WERI-Rb-1 (cell line): ENCODE measurements around the gene TTLL3.

Experiments
- DNase-seq: peaks from one replicate; pipeline ENCODE4 v3.0.0-alpha.2; 2020
- H3K27ac ChIP-seq: fragments of 250-450 bp; sonication (Bioruptor Pico); 2 replicates; pipeline ENCODE4 v1.5.1; 2020; ENCODE audit warnings: mild to moderate bottlenecking, moderate library complexity
- H3K27me3 ChIP-seq: fragments of 250-450 bp; sonication (Bioruptor Pico); 2 replicates; pipeline ENCODE4 v1.5.1; 2021; ENCODE audit warnings: mild to moderate bottlenecking, low read depth, moderate library complexity; ENCODE audit not compliant: insufficient read depth, severe bottlenecking
- H3K36me3 ChIP-seq: fragments of 250-450 bp; sonication (Bioruptor Pico); 2 replicates; pipeline ENCODE4 v1.5.1; 2020; ENCODE audit warnings: mild to moderate bottlenecking, moderate library complexity
- H3K4me3 ChIP-seq: 2 replicates; pipeline ENCODE4 v1.5.1; 2011; ENCODE audit warnings: low read depth, mild to moderate bottlenecking, control low read depth, low read length
- H3K9me3 ChIP-seq: fragments of 250-450 bp; sonication (Bioruptor Pico); 2 replicates; pipeline ENCODE4 v1.5.1; 2021; ENCODE audit warnings: mild to moderate bottlenecking, moderate library complexity; ENCODE audit not compliant: severe bottlenecking
- TF ChIP-seq, protein P1 (sequence below): IDR thresholded peaks from 2 replicates; pipeline ENCODE4 v1.5.1; 2011; ENCODE audit warnings: low read depth, mild to moderate bottlenecking, control low read depth, inconsistent platforms, low read length

TTLL3 gene

DNA sequence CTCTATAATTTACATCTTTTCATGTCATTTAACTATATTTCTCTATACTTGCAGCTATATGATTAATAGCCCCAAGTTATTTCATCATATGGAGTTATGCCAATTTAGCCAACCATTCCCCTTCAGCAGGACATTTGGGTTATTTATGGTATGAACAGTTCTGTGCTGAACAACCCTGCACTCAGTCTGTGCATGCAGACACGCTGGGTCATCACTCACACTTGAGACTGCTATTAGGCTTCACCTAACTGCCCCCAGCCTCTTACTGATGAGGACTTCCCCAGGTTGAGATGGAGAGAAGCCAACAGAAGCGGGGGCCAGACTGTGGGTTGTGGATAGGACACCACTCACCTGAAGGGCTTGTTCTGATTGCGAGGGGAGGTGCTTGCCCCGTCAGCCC lies 25.1 kb upstream of the TTLL3 start:
- no peak overlapping the region for H3K27ac ChIP-seq
- H3K27me3 ChIP-seq: no peaks in the 10 kb centered on the region
- H3K36me3 ChIP-seq: peaks cover 60% of the 10 kb centered on the region
- no peaks in the 10 kb centered on the region for H3K9me3 ChIP-seq
- no peak overlapping the region for H3K4me3 ChIP-seq
- TF ChIP-seq, protein P1, sequence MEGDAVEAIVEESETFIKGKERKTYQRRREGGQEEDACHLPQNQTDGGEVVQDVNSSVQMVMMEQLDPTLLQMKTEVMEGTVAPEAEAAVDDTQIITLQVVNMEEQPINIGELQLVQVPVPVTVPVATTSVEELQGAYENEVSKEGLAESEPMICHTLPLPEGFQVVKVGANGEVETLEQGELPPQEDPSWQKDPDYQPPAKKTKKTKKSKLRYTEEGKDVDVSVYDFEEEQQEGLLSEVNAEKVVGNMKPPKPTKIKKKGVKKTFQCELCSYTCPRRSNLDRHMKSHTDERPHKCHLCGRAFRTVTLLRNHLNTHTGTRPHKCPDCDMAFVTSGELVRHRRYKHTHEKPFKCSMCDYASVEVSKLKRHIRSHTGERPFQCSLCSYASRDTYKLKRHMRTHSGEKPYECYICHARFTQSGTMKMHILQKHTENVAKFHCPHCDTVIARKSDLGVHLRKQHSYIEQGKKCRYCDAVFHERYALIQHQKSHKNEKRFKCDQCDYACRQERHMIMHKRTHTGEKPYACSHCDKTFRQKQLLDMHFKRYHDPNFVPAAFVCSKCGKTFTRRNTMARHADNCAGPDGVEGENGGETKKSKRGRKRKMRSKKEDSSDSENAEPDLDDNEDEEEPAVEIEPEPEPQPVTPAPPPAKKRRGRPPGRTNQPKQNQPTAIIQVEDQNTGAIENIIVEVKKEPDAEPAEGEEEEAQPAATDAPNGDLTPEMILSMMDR: no peak
- DNase-seq: no peak

DNA sequence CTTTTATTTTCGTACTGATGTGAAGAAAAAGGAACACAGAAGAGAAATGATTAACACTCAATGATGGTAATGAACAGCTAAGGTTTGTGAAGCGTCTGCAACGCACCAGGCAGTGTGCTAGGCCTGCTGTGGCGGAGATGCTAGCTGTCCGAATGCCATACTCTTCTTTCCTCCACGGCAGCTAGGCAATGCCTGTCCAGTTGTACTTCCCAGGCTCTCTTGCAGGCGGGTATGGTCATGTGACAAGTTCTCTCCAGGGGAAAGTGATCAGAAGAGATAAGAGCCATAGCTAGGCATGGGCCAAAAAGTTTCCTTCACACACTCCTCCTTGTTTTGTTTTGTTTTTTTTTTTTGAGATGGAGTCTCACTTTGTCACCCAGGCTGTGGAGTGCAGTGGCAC lies 24.5 kb upstream of the TTLL3 start:
- DNase-seq: no peak
- H3K27ac ChIP-seq: no peak overlapping the region
- H3K36me3 ChIP-seq: peaks cover 67% of the 10 kb centered on the region
- TF ChIP-seq, protein P1: no peak
- no peak overlapping the region for H3K4me3 ChIP-seq
- no peaks in the 10 kb centered on the region for H3K9me3 ChIP-seq
- no peaks in the 10 kb centered on the region for H3K27me3 ChIP-seq

DNA sequence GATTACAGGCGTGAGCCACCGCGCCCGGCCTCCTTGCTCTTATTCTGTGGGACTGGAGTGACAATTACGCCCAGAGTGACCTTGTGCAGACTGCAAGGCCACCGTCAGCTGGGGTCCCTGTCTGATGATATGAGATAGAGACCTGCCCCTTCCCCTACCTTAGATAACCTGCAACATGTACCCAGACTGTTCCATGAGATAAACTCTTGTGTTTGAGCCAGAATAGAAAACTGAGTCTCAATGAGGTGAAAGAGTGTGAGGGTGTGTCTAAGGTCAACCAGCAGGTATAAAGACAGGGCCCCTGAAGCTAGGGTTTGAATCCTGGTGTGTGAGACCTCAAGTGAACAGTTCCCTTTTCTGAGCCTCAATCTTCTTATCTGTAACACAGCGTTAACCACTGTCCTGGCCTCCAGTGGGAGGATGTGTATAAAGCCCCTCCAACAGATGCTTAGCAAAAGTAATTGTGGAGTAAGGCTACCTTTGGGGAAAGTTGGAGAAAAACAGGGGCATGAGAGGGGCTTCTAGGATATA lies 23.8 kb upstream of the TTLL3 start:
- no peaks in the 10 kb centered on the region for H3K27me3 ChIP-seq
- DNase-seq: no peak
- no peak overlapping the region for H3K27ac ChIP-seq
- no peak overlapping the region for H3K4me3 ChIP-seq
- TF ChIP-seq, protein P1: no peak
- peaks cover 69% of the 10 kb centered on the region for H3K36me3 ChIP-seq
- H3K9me3 ChIP-seq: no peaks in the 10 kb centered on the region

DNA sequence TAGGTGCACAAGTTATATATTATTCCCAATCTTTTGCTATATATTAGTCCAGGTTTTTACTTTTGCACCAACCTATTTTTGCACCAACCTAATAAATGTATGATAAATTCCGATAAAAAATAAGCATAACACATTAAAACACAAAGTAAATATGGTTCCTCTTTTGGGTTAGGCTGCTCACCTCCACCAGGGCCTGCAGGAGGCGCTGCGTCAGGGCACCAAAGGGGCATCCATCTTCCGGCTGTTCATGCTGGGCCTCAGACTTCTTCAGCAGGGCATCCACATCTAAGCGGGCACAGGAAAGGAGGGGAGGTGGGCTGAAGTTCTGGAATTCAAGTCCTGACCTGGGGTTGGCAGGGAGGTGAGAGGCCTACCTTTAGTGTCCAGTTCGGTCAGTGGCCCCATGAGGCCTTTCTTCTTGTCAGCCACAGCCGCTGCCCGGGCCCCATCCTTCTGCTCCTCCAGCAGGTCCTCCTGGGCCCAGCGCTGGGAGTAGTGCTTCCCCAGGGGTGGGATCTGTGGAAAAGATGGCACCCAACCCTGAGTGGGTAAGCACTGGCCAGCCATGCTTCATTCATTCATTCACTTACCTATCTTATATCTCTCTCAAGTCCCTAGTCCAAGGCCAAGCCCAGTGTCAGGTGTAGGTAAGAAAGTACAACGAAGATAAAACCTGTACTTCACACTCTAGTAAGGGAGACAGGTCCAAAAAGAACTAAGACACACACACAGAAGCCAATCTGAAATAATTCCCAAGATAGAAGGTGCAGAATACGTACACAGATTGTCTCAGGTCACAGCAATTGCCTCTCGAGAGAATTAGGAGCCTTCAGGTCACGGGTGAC lies 23.0 kb upstream of the TTLL3 start:
- Histone ChIP-seq H3K27me3 (no peaks in the 10 kb centered on the region), H3K27ac (no peak overlapping the region), H3K9me3 (no peaks in the 10 kb centered on the region), H3K36me3 (peaks cover 67% of the 10 kb centered on the region), H3K4me3 (no peak overlapping the region)
- TF ChIP-seq, protein P1: peak; percentile 72
- no peak for DNase-seq

DNA sequence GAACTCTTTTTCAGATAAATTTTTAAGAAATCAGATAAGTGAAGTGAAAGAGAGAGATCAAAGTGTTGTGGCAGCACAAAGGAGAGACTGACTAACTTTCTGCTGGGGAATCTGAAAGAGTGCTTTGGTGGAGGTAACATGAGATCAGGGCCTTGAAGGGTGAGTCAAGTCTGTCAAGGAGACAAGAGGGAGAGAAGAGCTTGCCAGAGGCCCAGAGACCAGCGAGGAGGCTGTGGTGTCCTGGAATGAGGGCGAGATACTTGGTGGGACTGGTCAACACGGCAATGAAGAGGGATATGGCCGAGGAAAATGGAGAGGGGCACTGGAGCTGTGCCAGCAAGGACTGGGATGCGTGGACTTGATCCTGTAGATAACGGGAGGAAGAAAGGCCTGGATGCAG lies 22.3 kb upstream of the TTLL3 start:
- TF ChIP-seq, protein P1: no peak
- no peak overlapping the region for H3K27ac ChIP-seq
- H3K9me3 ChIP-seq: no peaks in the 10 kb centered on the region
- DNase-seq: no peak
- H3K36me3 ChIP-seq: peaks cover 62% of the 10 kb centered on the region
- no peaks in the 10 kb centered on the region for H3K27me3 ChIP-seq
- H3K4me3 ChIP-seq: no peak overlapping the region

DNA sequence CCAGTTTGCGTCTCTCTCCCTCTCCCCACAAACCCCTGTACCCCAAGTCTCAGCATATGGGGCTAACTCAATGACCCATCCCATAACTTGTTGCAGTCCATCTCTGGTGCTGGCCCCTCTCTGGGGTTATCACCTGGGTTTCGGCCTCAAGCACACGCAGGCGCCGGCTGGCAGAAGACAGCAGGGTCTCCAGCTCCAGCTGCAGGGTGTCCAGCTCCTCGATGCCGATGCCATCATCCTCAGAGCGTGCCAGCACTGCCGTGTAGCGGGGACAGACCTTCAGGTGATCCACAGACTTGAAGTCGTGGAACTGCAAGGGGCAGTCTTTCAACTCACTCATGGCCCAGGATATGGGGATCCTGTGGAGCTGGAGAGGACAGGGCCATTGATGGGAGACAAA lies 18.9 kb upstream of the TTLL3 start:
- Histone ChIP-seq H3K27me3 (no peaks in the 10 kb centered on the region), H3K36me3 (peaks cover 47% of the 10 kb centered on the region), H3K4me3 (no peak overlapping the region), H3K27ac (no peak overlapping the region), H3K9me3 (no peaks in the 10 kb centered on the region)
- TF ChIP-seq, protein P1: no peak
- no peak for DNase-seq
